Measurements from ENCODE around the gene PLEKHA4. TPM values are rescaled to one million over a fixed set of nuclear protein-coding genes. Genes with fewer than 3 reads are reported as not detected.
"Not testable (repeated sequence)": the region's sequence is repeated elsewhere in the genome, so short reads cannot be mapped to it uniquely, and the experiment has no call there.

PLEKHA4 gene
- total RNA-seq, 3 donors from 2014 or later, result 6.4 to 25.6 (median 22.4) TPM

DNA sequence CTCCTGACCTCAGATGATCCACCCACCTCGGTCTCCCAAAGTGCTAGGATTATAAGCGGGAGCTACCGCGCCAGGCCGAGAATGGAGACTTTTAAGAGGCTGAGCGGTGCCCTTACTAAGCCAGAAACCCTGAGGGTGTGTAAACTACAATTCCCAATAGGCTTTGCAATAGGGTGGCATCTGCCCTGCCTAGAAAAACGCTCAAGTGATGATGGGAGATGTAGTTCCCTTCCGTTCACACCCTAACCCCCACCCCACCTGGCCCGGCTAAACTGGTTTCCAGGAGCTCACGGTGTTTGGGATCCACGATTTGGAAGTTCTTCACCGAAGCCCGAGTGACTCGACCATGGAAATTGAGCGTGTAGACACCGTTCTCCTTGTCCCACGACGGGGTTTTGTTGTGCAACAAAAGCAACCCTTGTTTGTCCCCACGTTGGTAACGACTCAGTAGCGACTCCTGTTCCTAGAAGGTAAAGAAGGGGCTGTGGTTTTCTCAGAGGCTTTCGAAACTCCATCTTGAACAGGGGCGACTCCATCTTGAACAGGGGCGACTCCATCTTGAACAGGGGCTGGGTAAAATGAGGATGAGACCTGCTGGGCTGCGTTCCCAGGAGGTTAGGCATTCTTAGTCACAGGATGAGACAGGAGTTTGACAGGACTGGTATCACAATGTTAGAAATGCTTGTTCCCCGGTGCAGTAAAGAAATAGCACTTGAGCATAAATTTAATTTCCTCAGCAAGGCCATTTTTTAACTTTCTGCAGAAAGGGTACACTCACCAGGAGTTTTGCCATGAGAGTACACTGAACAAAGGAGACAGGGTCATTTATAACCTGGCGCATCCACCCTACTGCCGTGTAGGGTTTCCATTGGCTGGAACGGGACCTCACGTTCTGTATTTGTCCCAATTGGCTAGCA, 13.6 kb upstream of the PLEKHA4 start:
- no peak for DNase-seq (ENCODE audit: low spot score in 2 of 2)
- H3K36me3 ChIP-seq, result no peaks in the 10 kb centered on the region
- H3K9me3 ChIP-seq, result no peaks in the 10 kb centered on the region
- no peaks in the 10 kb centered on the region for H3K4me1 ChIP-seq
- no peak overlapping the region for H3K4me3 ChIP-seq
- TF ChIP-seq POLR2A (IDR thresholded peaks at IDR 0.05) (no peak), POLR2AphosphoS5 (IDR thresholded peaks at IDR 0.05) (no peak)
- TF ChIP-seq, protein P1, sequence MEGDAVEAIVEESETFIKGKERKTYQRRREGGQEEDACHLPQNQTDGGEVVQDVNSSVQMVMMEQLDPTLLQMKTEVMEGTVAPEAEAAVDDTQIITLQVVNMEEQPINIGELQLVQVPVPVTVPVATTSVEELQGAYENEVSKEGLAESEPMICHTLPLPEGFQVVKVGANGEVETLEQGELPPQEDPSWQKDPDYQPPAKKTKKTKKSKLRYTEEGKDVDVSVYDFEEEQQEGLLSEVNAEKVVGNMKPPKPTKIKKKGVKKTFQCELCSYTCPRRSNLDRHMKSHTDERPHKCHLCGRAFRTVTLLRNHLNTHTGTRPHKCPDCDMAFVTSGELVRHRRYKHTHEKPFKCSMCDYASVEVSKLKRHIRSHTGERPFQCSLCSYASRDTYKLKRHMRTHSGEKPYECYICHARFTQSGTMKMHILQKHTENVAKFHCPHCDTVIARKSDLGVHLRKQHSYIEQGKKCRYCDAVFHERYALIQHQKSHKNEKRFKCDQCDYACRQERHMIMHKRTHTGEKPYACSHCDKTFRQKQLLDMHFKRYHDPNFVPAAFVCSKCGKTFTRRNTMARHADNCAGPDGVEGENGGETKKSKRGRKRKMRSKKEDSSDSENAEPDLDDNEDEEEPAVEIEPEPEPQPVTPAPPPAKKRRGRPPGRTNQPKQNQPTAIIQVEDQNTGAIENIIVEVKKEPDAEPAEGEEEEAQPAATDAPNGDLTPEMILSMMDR (IDR thresholded peaks at IDR 0.05), result no peak
- H3K27ac ChIP-seq, result no peak overlapping the region
- intact Hi-C loops (cut with DNase I; ENCODE audit: low total_unique reads), result no loop called here
- H3K27me3 ChIP-seq, result no peaks in the 10 kb centered on the region

DNA sequence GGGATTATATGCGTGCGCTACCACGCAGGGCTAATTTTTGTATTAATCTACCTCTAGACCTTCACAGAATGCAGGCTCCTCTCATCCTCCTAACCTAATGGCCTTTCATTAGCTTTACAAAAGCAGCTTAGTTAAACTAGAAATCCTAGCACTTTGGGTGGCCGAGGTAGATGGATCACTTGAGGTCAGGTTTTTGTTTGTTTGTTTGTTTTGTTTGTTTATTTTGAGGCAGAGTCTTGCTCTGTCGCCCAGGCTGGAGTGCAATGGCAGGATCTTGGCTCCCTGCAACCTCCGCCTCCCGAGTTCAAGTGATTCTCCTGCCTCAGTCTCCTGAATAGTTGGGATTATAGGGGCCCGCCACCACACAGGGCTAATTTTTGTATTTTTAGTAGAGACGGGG, 11.3 kb upstream of the PLEKHA4 start:
- Histone ChIP-seq H3K4me1 (peaks cover 6 to 10% of the 10 kb centered on the region in 2 donors), H3K27ac (peak overlapping the region in 1 of 2 donors; percentile 32)
- intact Hi-C loops (cut with DNase I; ENCODE audit: low total_unique reads); H3K36me3 ChIP-seq; H3K27me3 ChIP-seq; DNase-seq (ENCODE audit: low spot score in 2 of 2); H3K9me3 ChIP-seq; H3K4me3 ChIP-seq: not testable (repeated sequence)

GRCh38 chr19:48879025-48879637, 10.7 kb upstream of the PLEKHA4 start:
- no peak overlapping the region for H3K27ac ChIP-seq
- H3K27me3 ChIP-seq, result no peaks in the 10 kb centered on the region
- TF ChIP-seq POLR2A (IDR thresholded peaks at IDR 0.05) (no peak), POLR2AphosphoS5 (IDR thresholded peaks at IDR 0.05) (peak in 1 of 3 donors; percentile 66)
- TF ChIP-seq, protein P1 (IDR thresholded peaks at IDR 0.05), result no peak
- no peak for DNase-seq (ENCODE audit: low spot score in 2 of 2)
- H3K4me1 ChIP-seq, result peaks cover 6 to 10% of the 10 kb centered on the region in 2 donors
- no peaks in the 10 kb centered on the region for H3K36me3 ChIP-seq
- intact Hi-C loops (cut with DNase I; ENCODE audit: low total_unique reads), result no loop called here
- no peaks in the 10 kb centered on the region for H3K9me3 ChIP-seq
- H3K4me3 ChIP-seq, result no peak overlapping the region

DNA sequence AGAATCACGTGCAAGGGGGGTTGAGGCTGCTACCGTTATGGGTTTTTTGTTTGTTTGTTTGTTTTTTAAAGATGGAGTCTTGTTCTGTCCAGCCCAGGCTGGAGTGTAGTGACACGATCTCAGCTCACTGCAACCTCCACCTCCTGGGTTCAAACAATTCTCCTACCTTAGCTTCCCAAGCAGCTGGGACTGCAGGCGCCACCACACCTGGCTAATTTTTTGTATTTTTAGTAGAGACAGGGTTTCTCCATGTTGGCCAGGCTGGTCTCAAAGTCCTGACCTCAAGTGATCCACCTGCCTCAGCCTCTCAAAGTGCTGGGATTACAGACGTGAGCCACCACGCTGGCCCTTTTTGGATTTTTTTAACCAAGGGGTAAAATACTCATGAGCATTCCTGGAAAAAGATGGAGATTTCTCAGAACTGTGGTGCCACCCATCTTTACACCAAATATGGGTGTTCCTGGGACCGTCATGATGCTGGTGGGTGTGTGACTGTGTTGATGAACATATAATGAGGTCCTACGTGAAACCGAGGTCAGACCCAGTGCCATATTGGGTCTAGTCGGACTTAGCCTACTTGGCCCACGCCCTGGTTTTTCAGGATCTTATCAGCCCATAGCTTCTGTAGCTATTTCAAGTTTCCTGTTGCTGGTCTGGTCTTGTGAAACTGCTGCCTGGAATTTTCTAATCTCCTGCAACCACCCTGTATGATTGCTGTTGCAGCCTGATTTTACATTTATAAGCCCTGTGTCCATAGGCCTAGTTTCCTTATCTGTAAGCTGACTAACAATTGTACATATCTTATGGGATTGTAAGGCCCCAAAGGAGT, 10.0 kb upstream of the PLEKHA4 start:
- no peak for DNase-seq (ENCODE audit: low spot score in 2 of 2)
- H3K36me3 ChIP-seq, result no peaks in the 10 kb centered on the region
- H3K4me1 ChIP-seq, result peaks cover 6 to 10% of the 10 kb centered on the region in 2 donors

DNA sequence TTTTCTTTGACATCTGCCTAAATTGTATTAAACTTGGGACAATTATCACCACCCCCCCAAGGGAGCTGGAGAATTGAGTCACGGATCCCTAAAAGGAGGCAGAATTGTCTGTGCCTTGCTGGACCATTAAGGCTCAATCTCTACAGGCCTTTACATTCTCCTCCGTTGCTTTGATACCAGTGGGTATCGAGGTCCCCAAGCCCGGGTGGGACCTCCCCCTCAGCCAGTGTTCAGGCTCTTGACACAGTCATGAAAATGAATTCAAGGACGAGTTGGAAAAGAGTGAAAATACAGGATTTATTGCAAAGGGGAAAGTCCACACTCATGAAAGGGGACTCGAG, 9.4 kb upstream of the PLEKHA4 start:
- H3K27ac ChIP-seq, result peak overlapping the region in 1 of 2 donors; percentile 53
- DNase-seq (ENCODE audit: low spot score in 2 of 2), result no peak
- H3K4me1 ChIP-seq, result peaks cover 6 to 10% of the 10 kb centered on the region in 2 donors
- H3K36me3 ChIP-seq, result no peaks in the 10 kb centered on the region
- TF ChIP-seq POLR2AphosphoS5 (IDR thresholded peaks at IDR 0.05) (peak in 1 of 3 donors; percentile 40), POLR2A (IDR thresholded peaks at IDR 0.05) (peak; percentile 13)
- TF ChIP-seq, protein P1 (IDR thresholded peaks at IDR 0.05), result no peak
- H3K9me3 ChIP-seq, result no peaks in the 10 kb centered on the region
- H3K27me3 ChIP-seq, result no peaks in the 10 kb centered on the region
- H3K4me3 ChIP-seq, result no peak overlapping the region
- intact Hi-C loops (cut with DNase I; ENCODE audit: low total_unique reads), result no loop called here

More for the DNA sequence above, 10.0 kb upstream of the PLEKHA4 start:
- Histone ChIP-seq H3K27ac (peak overlapping the region in 1 of 2 donors; percentile 53), H3K4me3 (no peak overlapping the region), H3K9me3 (no peaks in the 10 kb centered on the region), H3K27me3 (no peaks in the 10 kb centered on the region)
- intact Hi-C loops (cut with DNase I; ENCODE audit: low total_unique reads), result no loop called here
- TF ChIP-seq POLR2A (IDR thresholded peaks at IDR 0.05), result peak; percentile 11
- TF ChIP-seq POLR2AphosphoS5 (IDR thresholded peaks at IDR 0.05), result peak in 1 of 3 donors; percentile 21
- TF ChIP-seq, protein P1 (IDR thresholded peaks at IDR 0.05), result no peak

Measured in breast epithelium (tissue), 4 donors.